ENCODE results near the gene THRAP3.

The THRAP3 gene

DNA sequence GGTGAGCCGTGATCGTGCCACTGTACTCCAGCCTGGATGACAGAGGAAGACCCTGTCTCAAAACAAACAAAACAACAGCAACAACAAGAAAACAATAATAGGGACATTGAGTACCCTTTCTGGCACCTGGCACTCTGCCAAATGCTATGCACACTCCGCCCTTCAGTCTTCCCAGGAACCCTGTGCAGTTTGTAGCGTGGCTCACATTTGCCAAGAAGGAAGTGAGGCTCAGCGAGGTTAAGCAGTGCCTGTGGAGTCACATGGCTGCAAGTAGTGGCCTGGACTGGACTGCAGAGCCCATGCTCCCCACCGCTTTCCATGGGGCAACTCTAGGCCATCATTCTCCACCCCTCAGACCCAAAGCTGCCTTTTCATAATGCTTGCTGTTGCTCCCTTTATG, 104.5 kb downstream of the THRAP3 start:
- H3K4me3 ChIP-seq (ENCODE audit: low read depth, low read length), result no peak overlapping the region
- TF ChIP-seq, protein P1, sequence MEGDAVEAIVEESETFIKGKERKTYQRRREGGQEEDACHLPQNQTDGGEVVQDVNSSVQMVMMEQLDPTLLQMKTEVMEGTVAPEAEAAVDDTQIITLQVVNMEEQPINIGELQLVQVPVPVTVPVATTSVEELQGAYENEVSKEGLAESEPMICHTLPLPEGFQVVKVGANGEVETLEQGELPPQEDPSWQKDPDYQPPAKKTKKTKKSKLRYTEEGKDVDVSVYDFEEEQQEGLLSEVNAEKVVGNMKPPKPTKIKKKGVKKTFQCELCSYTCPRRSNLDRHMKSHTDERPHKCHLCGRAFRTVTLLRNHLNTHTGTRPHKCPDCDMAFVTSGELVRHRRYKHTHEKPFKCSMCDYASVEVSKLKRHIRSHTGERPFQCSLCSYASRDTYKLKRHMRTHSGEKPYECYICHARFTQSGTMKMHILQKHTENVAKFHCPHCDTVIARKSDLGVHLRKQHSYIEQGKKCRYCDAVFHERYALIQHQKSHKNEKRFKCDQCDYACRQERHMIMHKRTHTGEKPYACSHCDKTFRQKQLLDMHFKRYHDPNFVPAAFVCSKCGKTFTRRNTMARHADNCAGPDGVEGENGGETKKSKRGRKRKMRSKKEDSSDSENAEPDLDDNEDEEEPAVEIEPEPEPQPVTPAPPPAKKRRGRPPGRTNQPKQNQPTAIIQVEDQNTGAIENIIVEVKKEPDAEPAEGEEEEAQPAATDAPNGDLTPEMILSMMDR (IDR thresholded peaks at IDR 0.05; ENCODE audit: low read depth, low read length), result no peak

DNA sequence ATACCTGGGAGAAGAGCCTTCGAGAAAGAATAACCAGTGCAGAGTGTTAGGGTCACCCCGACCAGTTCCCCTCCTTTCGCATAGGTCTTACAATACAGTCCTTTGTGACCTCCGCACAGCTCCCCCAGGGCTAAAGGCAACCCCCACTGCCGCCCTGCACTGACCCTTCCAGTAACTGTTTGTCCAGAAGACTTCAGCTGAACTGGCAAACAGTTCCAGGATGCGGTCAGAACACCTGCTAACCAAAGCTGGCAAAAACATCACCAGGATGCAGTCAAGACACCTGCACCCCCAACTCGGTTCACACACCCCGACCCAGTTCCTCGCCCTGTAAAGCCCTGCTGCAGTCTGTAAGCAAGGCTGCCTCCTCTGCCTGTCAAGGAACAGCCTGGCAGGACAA, 105.6 kb downstream of the THRAP3 start:
- no peak overlapping the region for H3K4me3 ChIP-seq (ENCODE audit: low read depth, low read length)
- TF ChIP-seq, protein P1 (IDR thresholded peaks at IDR 0.05; ENCODE audit: low read depth, low read length), result no peak

DNA sequence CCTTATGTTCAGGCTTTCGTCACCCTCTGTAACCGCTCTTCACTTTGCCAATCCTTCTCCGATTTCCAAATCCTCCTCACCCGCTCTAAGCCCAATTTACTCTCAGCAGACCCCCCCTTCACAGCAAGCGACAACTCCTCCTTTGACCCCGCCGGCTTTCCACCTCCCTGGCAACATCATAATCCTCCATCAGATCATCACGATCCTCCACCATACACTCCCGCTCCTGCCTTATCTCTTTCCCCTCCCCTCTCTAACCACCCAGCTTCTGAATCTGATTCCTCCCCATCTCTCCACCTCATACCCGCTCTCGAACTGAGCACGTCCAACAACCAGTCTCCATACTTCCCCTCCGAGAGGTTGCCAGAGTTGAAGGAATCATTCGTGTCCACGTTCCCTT, 106.7 kb downstream of the THRAP3 start:
- TF ChIP-seq, protein P1 (IDR thresholded peaks at IDR 0.05; ENCODE audit: low read depth, low read length), result no peak
- no peak overlapping the region for H3K4me3 ChIP-seq (ENCODE audit: low read depth, low read length)

DNA sequence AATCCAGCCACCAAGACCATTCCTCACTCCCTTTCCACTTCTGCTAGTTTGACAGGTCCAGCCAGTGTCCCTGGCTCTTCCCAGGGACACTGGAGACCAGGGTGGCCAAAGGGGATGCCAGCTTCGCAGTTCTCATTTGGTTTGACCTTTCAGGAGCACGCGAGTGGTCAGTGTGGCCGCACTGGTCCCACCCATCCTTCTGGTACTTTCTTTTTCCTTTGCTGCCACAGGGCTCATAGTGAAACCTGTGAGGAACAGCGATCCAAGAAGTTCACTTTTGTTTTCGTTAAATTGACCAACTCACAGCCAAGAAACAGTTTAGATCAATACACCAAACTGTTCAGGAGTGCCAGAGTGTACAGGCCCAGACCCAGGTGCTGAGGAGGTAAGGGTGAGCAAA, 113.6 kb downstream of the THRAP3 start:
- TF ChIP-seq, protein P1 (IDR thresholded peaks at IDR 0.05; ENCODE audit: low read depth, low read length), result no peak
- H3K4me3 ChIP-seq (ENCODE audit: low read depth, low read length), result no peak overlapping the region

DNA sequence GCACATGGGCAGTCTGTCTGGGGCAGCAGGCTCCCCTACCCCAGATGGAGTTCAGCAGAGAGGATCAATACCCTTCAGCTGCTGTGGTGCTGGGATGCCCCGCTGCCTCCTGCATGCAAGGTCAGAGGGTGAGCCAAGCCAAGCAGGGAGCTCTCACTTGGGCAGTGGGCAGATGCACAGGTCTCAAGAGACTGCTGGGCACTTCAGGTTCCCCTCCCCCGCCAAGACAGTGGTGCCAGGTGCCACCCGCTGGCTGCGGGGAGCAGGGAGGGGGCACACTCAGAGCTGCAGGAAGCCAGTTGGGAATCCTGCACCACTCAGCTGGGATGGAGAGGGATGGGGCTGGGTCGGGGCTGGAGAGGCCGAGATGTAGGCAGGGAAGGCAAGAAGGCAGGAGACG, 115.0 kb downstream of the THRAP3 start:
- H3K4me3 ChIP-seq (ENCODE audit: low read depth, low read length), result no peak overlapping the region
- TF ChIP-seq, protein P1 (IDR thresholded peaks at IDR 0.05; ENCODE audit: low read depth, low read length), result no peak

DNA sequence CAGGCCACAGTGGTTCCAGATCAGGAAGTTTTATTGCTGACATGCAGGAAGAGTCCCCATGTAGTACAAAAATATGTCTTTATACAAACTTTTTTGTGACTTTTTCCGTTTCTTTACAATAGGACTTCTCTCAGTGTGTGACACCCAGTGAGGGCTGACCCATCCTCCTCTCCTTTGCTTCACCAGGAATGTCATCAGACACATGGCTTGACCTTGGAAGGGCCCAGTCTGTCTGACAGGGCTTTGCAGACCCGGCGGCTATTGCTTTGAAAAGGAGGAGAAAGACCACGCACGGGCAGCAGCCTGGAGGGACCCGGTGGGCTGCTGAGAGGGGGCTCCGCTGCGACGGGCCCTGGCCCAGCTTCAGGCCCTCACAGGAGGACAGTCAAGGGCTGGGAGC, 115.4 kb downstream of the THRAP3 start:
- no peak overlapping the region for H3K4me3 ChIP-seq (ENCODE audit: low read depth, low read length)
- TF ChIP-seq, protein P1 (IDR thresholded peaks at IDR 0.05; ENCODE audit: low read depth, low read length), result no peak

DNA sequence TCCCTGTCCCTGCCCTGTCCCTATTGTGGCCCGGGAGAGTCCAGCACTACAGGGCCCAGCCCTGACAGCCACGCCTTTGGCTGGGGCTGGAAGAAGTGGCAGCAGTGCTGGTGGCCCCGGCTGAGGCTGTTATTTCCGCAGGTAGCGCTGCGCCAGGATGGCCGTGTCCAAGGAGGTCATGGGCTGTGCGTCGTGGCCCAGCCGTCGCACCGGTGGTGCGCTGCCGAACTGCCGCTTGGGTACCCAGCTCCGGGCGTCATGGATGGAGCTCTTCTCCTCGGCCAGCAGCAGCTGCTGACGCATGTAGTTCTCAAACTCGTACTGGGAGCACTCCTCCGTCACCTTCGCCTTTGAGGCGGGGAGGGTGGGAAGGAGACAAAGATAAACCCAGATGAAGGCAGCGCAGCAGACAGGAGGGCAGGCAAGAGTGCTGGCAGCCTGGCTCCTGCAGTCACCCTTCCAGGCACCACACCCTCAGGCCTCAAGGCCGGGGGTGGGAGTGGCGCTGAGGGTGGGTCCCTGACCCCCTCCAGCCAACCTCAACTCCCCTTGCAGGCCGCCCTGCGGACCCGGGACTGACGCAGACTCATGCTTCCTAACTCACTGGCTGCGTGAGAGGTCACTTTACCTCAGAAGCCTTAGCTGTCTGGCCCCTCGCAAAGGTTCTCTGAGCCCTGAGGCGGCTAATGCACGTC, 117.5 kb downstream of the THRAP3 start:
- TF ChIP-seq, protein P1 (IDR thresholded peaks at IDR 0.05; ENCODE audit: low read depth, low read length), result no peak
- no peak overlapping the region for H3K4me3 ChIP-seq (ENCODE audit: low read depth, low read length)

All from WI38 (cell line).